Glutamatergic neuron (in vitro differentiated cells): Measurements from ENCODE around the gene RANBP10. TPM values are rescaled to one million over a fixed set of nuclear protein-coding genes. Genes with fewer than 3 reads are reported as not detected.
"Not testable (repeated sequence)": the region's sequence is repeated elsewhere in the genome, so short reads cannot be mapped to it uniquely, and the experiment has no call there.

Experiments
- DNase-seq: peaks from one replicate; pipeline ENCODE4 v3.0.0; 2022
- H3K27ac Mint-ChIP-seq: one replicate; pipeline ENCODE4 v1.8.0; 2020; ENCODE audit warnings: mild to moderate bottlenecking, mixed read lengths, inconsistent platforms; ENCODE audit not compliant: unreplicated experiment
- H3K27me3 Mint-ChIP-seq: one replicate; pipeline ENCODE4 v1.8.0; 2020; ENCODE audit warnings: mild to moderate bottlenecking, moderate library complexity, mixed read lengths, inconsistent platforms; ENCODE audit not compliant: unreplicated experiment
- H3K36me3 Mint-ChIP-seq: one replicate; pipeline ENCODE4 v1.8.0; 2020; ENCODE audit warnings: mild to moderate bottlenecking, mixed read lengths, inconsistent platforms; ENCODE audit not compliant: unreplicated experiment
- H3K4me1 Mint-ChIP-seq: one replicate; pipeline ENCODE4 v1.8.0; 2020; ENCODE audit warnings: mild to moderate bottlenecking, low read depth, mixed read lengths, inconsistent platforms; ENCODE audit not compliant: unreplicated experiment
- H3K4me3 Mint-ChIP-seq: one replicate; pipeline ENCODE4 v1.8.0; 2020; ENCODE audit warnings: mild to moderate bottlenecking, mixed read lengths, inconsistent platforms; ENCODE audit not compliant: unreplicated experiment
- H3K9me3 Mint-ChIP-seq: one replicate; pipeline ENCODE4 v1.8.0; 2020; ENCODE audit warnings: mild to moderate bottlenecking, moderate library complexity, mixed read lengths, inconsistent platforms; ENCODE audit not compliant: unreplicated experiment
- CTCF ChIP-seq: fragments of 200-600 bp; sonication (generic); IDR thresholded peaks from one replicate; pipeline ENCODE4 v1.5.0; 2021; ENCODE audit not compliant: partially characterized antibody, unreplicated experiment
- total RNA-seq: library from RNA; stranded (reverse); fragmentation: NEBNext Ultra II Directional; extraction: Animal tissue kit (Norgen Biotek cat#: 25700); gene quantifications from one replicate; pipeline ENCODE4 v1.2.1, GENCODE V29; 2021; ENCODE audit not compliant: unreplicated experiment

The RANBP10 gene
- total RNA-seq, 1 donor from 2014 or later: 32.0 TPM

- H3K4me1 Mint-ChIP-seq: peaks cover 26% of the 10 kb centered on the region
- peak; percentile 79 for DNase-seq
- TF ChIP-seq CTCF: peak; percentile 25
- H3K36me3 Mint-ChIP-seq: no peaks in the 10 kb centered on the region
- peaks cover 13% of the 10 kb centered on the region for H3K9me3 Mint-ChIP-seq
- peaks cover 5% of the 10 kb centered on the region for H3K27me3 Mint-ChIP-seq
- H3K27ac Mint-ChIP-seq: peak overlapping the region; percentile 95
- H3K4me3 Mint-ChIP-seq: peak overlapping the region; percentile 97
These were observed 36.4 kb upstream of the RANBP10 start for GRCh38 chr16:67842509-67843342.

- Mint-ChIP-seq H3K9me3 (peaks cover 11% of the 10 kb centered on the region), H3K27me3 (peaks cover 5% of the 10 kb centered on the region), H3K4me3 (peak within 1 kb of the TSS; percentile 97), H3K36me3 (no peaks in the 10 kb centered on the region), H3K4me1 (peaks cover 26% of the 10 kb centered on the region), H3K27ac (peak within 1 kb of the TSS; percentile 95)
- TF ChIP-seq CTCF: peak; percentile 89
- DNase-seq: peak; percentile 95
These were observed 35.6 kb upstream of the RANBP10 start, which contains the start of gene THAP11 for GRCh38 chr16:67841816-67842508. Gene THAP11 (plus strand): TSS chr16:67842320. CDS start chr16:67842555, 235 bp downstream.

- Mint-ChIP-seq H3K36me3 (no peaks in the 10 kb centered on the region), H3K27ac (peak overlapping the region; percentile 72), H3K4me1 (peaks cover 26% of the 10 kb centered on the region), H3K9me3 (peaks cover 11% of the 10 kb centered on the region), H3K4me3 (peak overlapping the region; percentile 89), H3K27me3 (peaks cover 5% of the 10 kb centered on the region)
- TF ChIP-seq CTCF: no peak
- no peak for DNase-seq
These were observed 34.9 kb upstream of the RANBP10 start for GRCh38 chr16:67841198-67841815.

- peaks cover 6% of the 10 kb centered on the region for H3K27me3 Mint-ChIP-seq
These were observed 31.5 kb upstream of the RANBP10 start for GRCh38 chr16:67837811-67838210.

GRCh38 chr16:67837190-67837589 lies 30.8 kb upstream of the RANBP10 start:
- not testable (repeated sequence) for H3K9me3 Mint-ChIP-seq, H3K4me3 Mint-ChIP-seq, DNase-seq, H3K27me3 Mint-ChIP-seq, H3K36me3 Mint-ChIP-seq, H3K27ac Mint-ChIP-seq, H3K4me1 Mint-ChIP-seq

More at GRCh38 chr16:67837811-67838210, 31.5 kb upstream of the RANBP10 start:
- TF ChIP-seq CTCF: no peak
- DNase-seq: no peak
- peaks cover 3% of the 10 kb centered on the region for H3K4me1 Mint-ChIP-seq
- H3K4me3 Mint-ChIP-seq: no peak overlapping the region
- H3K27ac Mint-ChIP-seq: no peak overlapping the region
- no peaks in the 10 kb centered on the region for H3K36me3 Mint-ChIP-seq
- H3K9me3 Mint-ChIP-seq: peaks cover 4% of the 10 kb centered on the region
